ENCODE data around the gene EN2.
A peak's percentile ranks its signal among the peaks of the same experiment; 100 is the strongest.

EN2 gene

GRCh38 chr7:155494551-155494950, 36.6 kb downstream of the EN2 start:
- Mint-ChIP-seq H3K27me3 (peaks cover 44 to 70% of the 10 kb centered on the region in 2 donors), H3K4me1 (ENCODE audit: low read depth in 2 of 2) (peaks cover 5 to 10% of the 10 kb centered on the region in 2 donors), H3K27ac (no peak overlapping the region), H3K4me3 (no peak overlapping the region), H3K36me3 (ENCODE audit: insufficient read depth) (peaks cover 3% of the 10 kb centered on the region), H3K9me3 (peaks cover 0 to 2% of the 10 kb centered on the region in 2 donors)
- ATAC-seq (replicated peaks) (no peak), DNase-seq (no peak)

GRCh38 chr7:155495440-155496248, 37.7 kb downstream of the EN2 start:
- H3K27ac Mint-ChIP-seq: no peak overlapping the region
- H3K36me3 Mint-ChIP-seq (ENCODE audit: insufficient read depth): peaks cover under 1% of the 10 kb centered on the region
- no peak for ATAC-seq (replicated peaks)
- H3K4me1 Mint-ChIP-seq (ENCODE audit: low read depth in 2 of 2): peaks cover 5% of the 10 kb centered on the region in 2 donors
- H3K4me3 Mint-ChIP-seq: no peak overlapping the region
- peaks cover 52 to 71% of the 10 kb centered on the region in 2 donors for H3K27me3 Mint-ChIP-seq
- H3K9me3 Mint-ChIP-seq: peaks cover 0 to 2% of the 10 kb centered on the region in 2 donors
- DNase-seq: no peak

- Mint-ChIP-seq H3K27ac (no peak overlapping the region), H3K36me3 (ENCODE audit: insufficient read depth) (no peaks in the 10 kb centered on the region), H3K4me1 (ENCODE audit: low read depth in 2 of 2) (no peaks in the 10 kb centered on the region), H3K27me3 (peaks cover 53 to 71% of the 10 kb centered on the region in 2 donors), H3K9me3 (no peaks in the 10 kb centered on the region), H3K4me3 (no peak overlapping the region)
- DNase-seq (no peak), ATAC-seq (replicated peaks) (no peak)
Measured at GRCh38 chr7:155496267-155497005, 38.5 kb downstream of the EN2 start.

DNA sequence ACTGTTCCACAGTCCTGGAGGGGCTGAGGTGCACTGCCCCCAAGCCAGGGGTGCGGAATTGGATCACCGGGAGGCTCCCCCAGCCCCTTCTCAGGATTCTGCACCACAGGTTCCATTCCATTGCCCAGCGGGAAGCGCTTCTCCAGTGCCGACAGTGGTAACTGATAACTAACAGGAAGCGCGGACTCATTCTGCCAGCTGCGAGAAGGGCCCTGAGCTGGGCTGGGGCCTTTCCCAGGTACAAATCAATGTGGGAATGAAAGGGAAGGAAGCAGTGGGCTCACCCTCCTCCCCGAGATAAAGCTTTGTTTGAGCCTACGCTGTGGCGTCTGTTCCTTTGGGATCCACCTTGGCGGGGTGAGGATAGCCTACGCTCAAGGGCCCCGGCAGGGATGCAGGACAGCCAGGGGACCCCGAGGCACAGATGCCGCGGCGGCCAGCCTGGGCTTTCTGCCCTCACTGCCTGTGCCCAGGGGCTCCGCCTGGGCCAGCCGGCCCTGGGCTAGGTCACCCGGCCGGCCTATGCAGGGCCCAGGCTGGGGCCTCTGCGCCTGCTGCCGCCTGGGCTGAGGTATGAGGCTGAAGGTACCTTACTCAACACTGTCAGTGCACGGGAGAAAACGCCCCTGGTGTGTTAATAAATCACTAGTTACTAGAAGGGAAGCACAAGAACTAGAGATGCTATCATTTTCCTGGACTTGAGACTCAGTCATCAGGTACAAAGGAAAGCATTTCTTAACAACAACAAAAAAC, 39.4 kb downstream of the EN2 start:
- H3K4me3 Mint-ChIP-seq: no peak overlapping the region
- H3K9me3 Mint-ChIP-seq: no peaks in the 10 kb centered on the region
- ATAC-seq (replicated peaks): no peak
- no peaks in the 10 kb centered on the region for H3K4me1 Mint-ChIP-seq (ENCODE audit: low read depth in 2 of 2)
- H3K27me3 Mint-ChIP-seq: peaks cover 53 to 72% of the 10 kb centered on the region in 2 donors
- no peaks in the 10 kb centered on the region for H3K36me3 Mint-ChIP-seq (ENCODE audit: insufficient read depth)
- no peak overlapping the region for H3K27ac Mint-ChIP-seq
- DNase-seq: no peak

GRCh38 chr7:155505422-155505793, 47.5 kb downstream of the EN2 start:
- Mint-ChIP-seq H3K27ac (no peak overlapping the region), H3K9me3 (peaks cover 0 to 1% of the 10 kb centered on the region in 2 donors), H3K36me3 (ENCODE audit: insufficient read depth) (no peaks in the 10 kb centered on the region), H3K27me3 (peaks cover 88 to 100% of the 10 kb centered on the region in 2 donors), H3K4me1 (ENCODE audit: low read depth in 2 of 2) (peaks cover 14 to 15% of the 10 kb centered on the region in 2 donors), H3K4me3 (no peak overlapping the region)
- ATAC-seq (replicated peaks) (no peak), DNase-seq (no peak)

DNA sequence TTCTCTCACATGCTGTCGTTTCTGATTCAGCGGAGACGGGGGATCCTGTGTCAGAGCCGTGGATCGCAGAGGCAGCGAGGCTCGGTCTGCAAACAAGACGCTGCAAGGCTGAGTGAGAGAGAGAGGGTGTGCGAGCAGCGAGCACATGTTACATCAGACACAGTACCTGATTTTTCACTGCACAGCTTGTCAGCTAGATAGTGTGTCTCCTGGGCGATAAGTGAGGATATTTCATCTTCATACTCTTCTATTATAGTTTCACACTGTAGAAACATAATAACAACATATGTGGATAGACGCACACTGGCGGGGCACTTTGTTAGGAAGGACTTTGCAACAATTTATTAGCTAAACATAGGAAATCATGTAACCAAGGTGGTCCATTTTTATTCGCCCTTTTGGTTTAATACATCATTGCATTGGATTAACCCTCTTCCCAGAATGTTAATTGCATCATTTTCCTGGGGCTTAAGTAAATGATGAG, 49.0 kb downstream of the EN2 start:
- ATAC-seq (replicated peaks) (no peak), DNase-seq (no peak)
- Mint-ChIP-seq H3K27me3 (peaks cover 83 to 100% of the 10 kb centered on the region in 2 donors), H3K4me1 (ENCODE audit: low read depth in 2 of 2) (peaks cover 15% of the 10 kb centered on the region in 2 donors), H3K27ac (no peak overlapping the region), H3K4me3 (no peak overlapping the region), H3K36me3 (ENCODE audit: insufficient read depth) (peaks cover 3% of the 10 kb centered on the region), H3K9me3 (peaks cover 0 to 1% of the 10 kb centered on the region in 2 donors)

- H3K9me3 Mint-ChIP-seq: peaks cover 0 to 1% of the 10 kb centered on the region in 2 donors
Measured at GRCh38 chr7:155507576-155507975, 49.6 kb downstream of the EN2 start.

DNA sequence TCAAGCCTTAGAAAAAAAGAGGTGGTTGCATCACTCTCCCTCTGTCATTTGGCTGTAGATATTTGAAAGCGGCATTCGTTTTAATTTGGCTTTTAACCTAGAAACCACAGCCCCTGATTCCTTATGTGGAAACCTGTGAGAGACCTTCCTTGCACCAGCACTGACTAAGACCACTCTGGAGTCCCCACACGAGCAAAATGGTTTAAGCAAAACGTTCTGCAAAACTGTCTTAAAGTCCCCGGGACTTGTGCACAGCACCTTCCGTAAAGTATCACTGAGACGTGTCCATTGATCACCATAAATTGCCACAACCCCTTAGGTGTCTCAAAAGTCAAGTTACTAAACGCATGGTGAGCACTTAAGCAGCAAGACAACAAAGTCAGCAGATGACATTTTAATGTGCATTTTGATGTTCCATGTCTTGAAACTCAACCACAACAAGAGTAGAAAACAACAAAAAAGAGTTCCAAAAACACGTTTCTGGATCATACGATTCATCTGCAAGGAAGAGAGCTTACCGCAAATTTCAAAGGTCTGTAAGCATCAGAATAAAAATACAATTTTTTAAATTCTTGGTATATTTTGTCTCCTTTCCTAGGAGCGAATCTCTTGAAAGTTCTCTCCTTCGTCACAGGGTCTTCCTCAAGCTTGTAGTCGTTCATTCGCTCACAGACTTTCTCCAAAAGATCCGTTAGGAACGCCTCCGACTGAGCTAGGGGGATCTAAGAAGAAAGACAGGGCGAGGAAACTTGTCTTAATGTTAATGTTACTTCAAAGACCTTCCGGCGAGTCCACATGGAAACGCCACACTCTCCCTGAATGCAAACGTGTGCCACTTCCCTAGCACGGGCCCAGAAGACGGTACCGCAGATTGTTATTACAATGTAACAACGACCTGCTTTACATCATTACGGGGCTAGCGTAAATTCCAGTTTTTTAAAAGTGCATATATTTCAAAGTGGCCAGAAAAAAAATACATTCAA, 50.7 kb downstream of the EN2 start:
- peaks cover 3% of the 10 kb centered on the region for H3K36me3 Mint-ChIP-seq (ENCODE audit: insufficient read depth)
- ATAC-seq (replicated peaks): no peak
- H3K4me1 Mint-ChIP-seq (ENCODE audit: low read depth in 2 of 2): peaks cover 15% of the 10 kb centered on the region in 2 donors
- no peak for DNase-seq
- no peak overlapping the region for H3K27ac Mint-ChIP-seq
- H3K27me3 Mint-ChIP-seq: peaks cover 81 to 98% of the 10 kb centered on the region in 2 donors
- H3K4me3 Mint-ChIP-seq: peak overlapping the region in 1 of 2 donors; percentile 56
- peaks cover 0 to 1% of the 10 kb centered on the region in 2 donors for H3K9me3 Mint-ChIP-seq

More at GRCh38 chr7:155507576-155507975, 49.6 kb downstream of the EN2 start:
- peaks cover 15% of the 10 kb centered on the region in 2 donors for H3K4me1 Mint-ChIP-seq (ENCODE audit: low read depth in 2 of 2)
- no peak overlapping the region for H3K4me3 Mint-ChIP-seq
- DNase-seq: no peak
- H3K27ac Mint-ChIP-seq: no peak overlapping the region
- peaks cover 82 to 100% of the 10 kb centered on the region in 2 donors for H3K27me3 Mint-ChIP-seq
- peaks cover 3% of the 10 kb centered on the region for H3K36me3 Mint-ChIP-seq (ENCODE audit: insufficient read depth)
- ATAC-seq (replicated peaks): no peak

- Mint-ChIP-seq H3K4me1 (ENCODE audit: low read depth in 2 of 2) (peaks cover 15% of the 10 kb centered on the region in 2 donors), H3K27me3 (peaks cover 87 to 98% of the 10 kb centered on the region in 2 donors), H3K27ac (no peak overlapping the region), H3K4me3 (peak overlapping the region in 1 of 2 donors; percentile 56), H3K36me3 (ENCODE audit: insufficient read depth) (peaks cover 3% of the 10 kb centered on the region), H3K9me3 (peaks cover 0 to 1% of the 10 kb centered on the region in 2 donors)
- no peak for ATAC-seq (replicated peaks)
- no peak for DNase-seq
Measured at GRCh38 chr7:155509359-155509724, 51.4 kb downstream of the EN2 start.

- H3K36me3 Mint-ChIP-seq (ENCODE audit: insufficient read depth): peaks cover 3% of the 10 kb centered on the region
- H3K9me3 Mint-ChIP-seq: peaks cover 0 to 1% of the 10 kb centered on the region in 2 donors
- DNase-seq: no peak
- no peak for ATAC-seq (replicated peaks)
- H3K4me1 Mint-ChIP-seq (ENCODE audit: low read depth in 2 of 2): peaks cover 15% of the 10 kb centered on the region in 2 donors
- peak overlapping the region; percentile 41 to 69 for H3K4me3 Mint-ChIP-seq
- H3K27me3 Mint-ChIP-seq: peaks cover 87 to 98% of the 10 kb centered on the region in 2 donors
- no peak overlapping the region for H3K27ac Mint-ChIP-seq
Measured at GRCh38 chr7:155509725-155510551, 52.0 kb downstream of the EN2 start.

- ATAC-seq (replicated peaks): no peak
- H3K9me3 Mint-ChIP-seq: peaks cover 0 to 1% of the 10 kb centered on the region in 2 donors
- no peak for DNase-seq
- H3K27ac Mint-ChIP-seq: no peak overlapping the region
- peaks cover 3% of the 10 kb centered on the region for H3K36me3 Mint-ChIP-seq (ENCODE audit: insufficient read depth)
- H3K4me3 Mint-ChIP-seq: no peak overlapping the region
- peaks cover 87 to 98% of the 10 kb centered on the region in 2 donors for H3K27me3 Mint-ChIP-seq
- peaks cover 13 to 15% of the 10 kb centered on the region in 2 donors for H3K4me1 Mint-ChIP-seq (ENCODE audit: low read depth in 2 of 2)
Measured at GRCh38 chr7:155510975-155511701, 53.2 kb downstream of the EN2 start.

Measured in effector memory CD8-positive, alpha-beta T cell (primary cell).